Measurements from ENCODE around the gene C6orf47. TPM values are rescaled to one million over a fixed set of nuclear protein-coding genes. Genes with fewer than 3 reads are reported as not detected.

Gene C6orf47
- total RNA-seq, 6 experiments from 2014 or later: 13.4 to 16.2 (median 14.9) TPM

DNA sequence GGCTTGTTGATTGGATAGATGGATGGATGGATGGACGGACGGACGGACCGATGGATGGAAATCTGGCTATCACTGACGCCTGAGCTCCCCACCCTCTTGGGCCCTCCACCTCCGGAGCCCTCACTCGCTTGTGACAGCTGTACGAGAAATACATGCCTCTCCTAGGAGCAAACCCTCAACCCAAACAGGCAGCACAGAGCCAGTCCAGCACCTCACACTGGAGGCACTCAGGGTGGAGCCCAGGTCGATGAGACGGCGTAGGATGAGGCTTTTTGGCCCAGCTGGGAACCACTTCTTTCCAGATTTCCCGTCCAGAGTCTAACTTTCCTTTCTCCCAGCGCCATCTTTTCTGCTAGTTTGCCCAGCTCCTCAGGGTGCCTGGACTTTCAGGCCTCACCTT lies 23.0 kb upstream of the C6orf47 start:
- DNase-seq: no peak
- H3K27me3 Mint-ChIP-seq (ENCODE audit: insufficient read depth): peaks cover 1% of the 10 kb centered on the region; the same call in 1 of the 2 replicates
- TF ChIP-seq, protein P1, sequence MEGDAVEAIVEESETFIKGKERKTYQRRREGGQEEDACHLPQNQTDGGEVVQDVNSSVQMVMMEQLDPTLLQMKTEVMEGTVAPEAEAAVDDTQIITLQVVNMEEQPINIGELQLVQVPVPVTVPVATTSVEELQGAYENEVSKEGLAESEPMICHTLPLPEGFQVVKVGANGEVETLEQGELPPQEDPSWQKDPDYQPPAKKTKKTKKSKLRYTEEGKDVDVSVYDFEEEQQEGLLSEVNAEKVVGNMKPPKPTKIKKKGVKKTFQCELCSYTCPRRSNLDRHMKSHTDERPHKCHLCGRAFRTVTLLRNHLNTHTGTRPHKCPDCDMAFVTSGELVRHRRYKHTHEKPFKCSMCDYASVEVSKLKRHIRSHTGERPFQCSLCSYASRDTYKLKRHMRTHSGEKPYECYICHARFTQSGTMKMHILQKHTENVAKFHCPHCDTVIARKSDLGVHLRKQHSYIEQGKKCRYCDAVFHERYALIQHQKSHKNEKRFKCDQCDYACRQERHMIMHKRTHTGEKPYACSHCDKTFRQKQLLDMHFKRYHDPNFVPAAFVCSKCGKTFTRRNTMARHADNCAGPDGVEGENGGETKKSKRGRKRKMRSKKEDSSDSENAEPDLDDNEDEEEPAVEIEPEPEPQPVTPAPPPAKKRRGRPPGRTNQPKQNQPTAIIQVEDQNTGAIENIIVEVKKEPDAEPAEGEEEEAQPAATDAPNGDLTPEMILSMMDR (IDR thresholded peaks at IDR 0.05): no peak
- H3K4me3 Mint-ChIP-seq: no peak overlapping the region
- no peaks in the 10 kb centered on the region for H3K9me3 Mint-ChIP-seq
- H3K27ac Mint-ChIP-seq: no peak overlapping the region
- 0 out of 2 replicates have a peak, but pooled peaks cover 9% of the 10 kb centered on the region for H3K36me3 Mint-ChIP-seq (ENCODE audit: low read depth)
- peaks cover 17% of the 10 kb centered on the region for H3K4me1 Mint-ChIP-seq (ENCODE audit: low read depth)

- Mint-ChIP-seq H3K4me3 (peak overlapping the region; percentile 87), H3K9me3 (no peaks in the 10 kb centered on the region), H3K4me1 (ENCODE audit: low read depth) (peaks cover 17% of the 10 kb centered on the region), H3K27ac (peak overlapping the region; percentile 96), H3K27me3 (ENCODE audit: insufficient read depth) (peaks cover 1% of the 10 kb centered on the region; the same call in 1 of the 2 replicates), H3K36me3 (ENCODE audit: low read depth) (0 out of 2 replicates have a peak, but pooled peaks cover 6% of the 10 kb centered on the region)
- DNase-seq: no peak
- TF ChIP-seq, protein P1 (IDR thresholded peaks at IDR 0.05): no peak; the same call in none of the 2 replicates
Observed at GRCh38 chr6:31681135-31681671, 20.6 kb upstream of the C6orf47 start.

- Mint-ChIP-seq H3K4me3 (peak within 1 kb of the TSS; percentile 87), H3K36me3 (ENCODE audit: low read depth) (no peaks in the 10 kb centered on the region), H3K4me1 (ENCODE audit: low read depth) (peaks cover 17% of the 10 kb centered on the region), H3K27me3 (ENCODE audit: insufficient read depth) (peaks cover 1% of the 10 kb centered on the region; the same call in 1 of the 2 replicates), H3K27ac (peak within 1 kb of the TSS; percentile 96), H3K9me3 (no peaks in the 10 kb centered on the region)
- TF ChIP-seq, protein P1 (IDR thresholded peaks at IDR 0.05): peak; percentile 75
- peak; percentile 91 for DNase-seq
Observed at GRCh38 chr6:31680226-31681134, 19.9 kb upstream of the C6orf47 start, which contains the start of gene LY6G5C. Gene LY6G5C, minus strand, starts transcription at chr6:31681067. Its CDS starts 694 bp downstream, at chr6:31680373.

GRCh38 chr6:31677955-31678354 lies 17.4 kb upstream of the C6orf47 start:
- Mint-ChIP-seq H3K4me1 (ENCODE audit: low read depth) (peaks cover 17% of the 10 kb centered on the region), H3K27ac (no peak overlapping the region), H3K9me3 (no peaks in the 10 kb centered on the region), H3K4me3 (no peak overlapping the region), H3K27me3 (ENCODE audit: insufficient read depth) (peaks cover 3% of the 10 kb centered on the region), H3K36me3 (ENCODE audit: low read depth) (peaks cover 5% of the 10 kb centered on the region)
- no peak for DNase-seq
- TF ChIP-seq, protein P1 (IDR thresholded peaks at IDR 0.05): no peak

DNA sequence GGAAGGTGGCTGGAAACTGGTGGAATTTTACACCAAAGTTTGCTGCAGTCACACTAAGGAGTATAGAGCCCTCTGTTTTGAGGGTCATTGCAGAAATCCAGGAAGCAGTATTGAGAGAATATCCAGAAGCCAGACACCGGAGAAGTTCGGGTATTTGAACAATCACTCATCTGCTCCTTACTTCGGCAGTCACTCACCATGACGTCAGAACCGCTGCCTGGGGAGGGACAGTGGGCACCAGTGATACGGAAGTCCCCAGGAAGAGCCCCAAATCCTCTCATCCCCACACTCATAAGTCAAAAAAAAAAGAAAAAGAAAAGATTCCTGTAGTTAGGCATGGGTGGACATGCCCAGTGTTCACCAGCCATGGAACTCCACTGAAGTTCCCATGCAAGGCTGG lies 16.3 kb upstream of the C6orf47 start:
- no peak overlapping the region for H3K4me3 Mint-ChIP-seq
- peaks cover 5% of the 10 kb centered on the region for H3K27me3 Mint-ChIP-seq (ENCODE audit: insufficient read depth)
- H3K36me3 Mint-ChIP-seq (ENCODE audit: low read depth): peaks cover 16% of the 10 kb centered on the region
- no peak for DNase-seq
- H3K4me1 Mint-ChIP-seq (ENCODE audit: low read depth): peaks cover 17% of the 10 kb centered on the region
- H3K27ac Mint-ChIP-seq: no peak overlapping the region
- H3K9me3 Mint-ChIP-seq: no peaks in the 10 kb centered on the region
- TF ChIP-seq, protein P1 (IDR thresholded peaks at IDR 0.05): no peak

Data from HFFc6 (cell line).